MM.1S (cell line): ENCODE data around the gene C4A.

Experiments used
- CTCF ChIP-seq: fragments of 300-600 bp; sonication (generic); IDR thresholded peaks from 2 replicates; pipeline ENCODE4 v1.5.1; 2016; ENCODE audit warnings: antibody characterized with exemption, low read length, mixed read lengths
- EZH2 ChIP-seq: fragments of 300-600 bp; sonication (generic); optimal IDR thresholded peaks from 2 replicates; pipeline ENCODE3; 2017; ENCODE audit warnings: low read depth, mild to moderate bottlenecking, antibody characterized with exemption, low read length, mixed read lengths

- TF ChIP-seq CTCF, result no peak
- no peak for TF ChIP-seq EZH2
Measured at GRCh38 chr6:31969712-31970603, 11.9 kb upstream of the C4A start.
